Spinal cord (tissue), 10 donors: ENCODE data around the gene SLC6A13. TPM values are rescaled to one million over a fixed set of nuclear protein-coding genes. Genes with fewer than 3 reads are reported as not detected.
"Not testable (repeated sequence)": the region's sequence is repeated elsewhere in the genome, so short reads cannot be mapped to it uniquely, and the experiment has no call there.

ENCODE experiments used
- DNase-seq, 6 donors: peaks; one replicate each; pipeline versions ENCODE4 v3.0.0 to v3.0.0-alpha.2; 2013 to 2015; ENCODE audit warnings: low spot score in 6 of 6, low read depth in 4 of 6
- H3K27ac ChIP-seq: one replicate; pipeline ENCODE4 v1.5.1; 2013; ENCODE audit warnings: low read depth, low read length, control low read depth
- H3K27me3 ChIP-seq: one replicate; pipeline ENCODE4 v1.6.1; 2013; ENCODE audit warnings: low read length; ENCODE audit not compliant: control insufficient read depth, insufficient read depth
- H3K36me3 ChIP-seq: one replicate; pipeline ENCODE4 v1.6.1; 2013; ENCODE audit warnings: low read length; ENCODE audit not compliant: control insufficient read depth, insufficient read depth
- H3K4me1 ChIP-seq: one replicate; pipeline ENCODE4 v1.6.1; 2013; ENCODE audit warnings: low read length; ENCODE audit not compliant: control insufficient read depth, insufficient read depth
- H3K4me3 ChIP-seq: one replicate; pipeline ENCODE4 v1.5.1; 2013; ENCODE audit warnings: low read depth, low read length, control low read depth
- H3K9me3 ChIP-seq: one replicate; pipeline ENCODE4 v1.6.1; 2013; ENCODE audit warnings: low read length; ENCODE audit not compliant: control insufficient read depth, insufficient read depth
- WGBS: methylation state at CpG from one replicate; pipeline ENCODE4 v1.1.5; 2013; ENCODE audit warnings: missing lambda C conversion rate; ENCODE audit not compliant: insufficient coverage; 5-methylcytosine and 5-hydroxymethylcytosine counted together
- polyA plus RNA-seq, 2 donors: library from polyadenylated mRNA; unstranded; fragments of 120-200 nt; gene quantifications; one replicate each; pipeline ENCODE4 v1.2.1, GENCODE V29; 2013; ENCODE audit not compliant: insufficient read length in 2 of 2
- total RNA-seq, 2 donors: library from RNA; depleted of rRNA in 1 of 2; stranded (reverse); fragments of 120-200 nt in 1 of 2; fragments of >200 nt in 1 of 2; gene quantifications; one replicate each; pipeline versions ENCODE4 v1.2.3 to v1.2.4, GENCODE V29; 2013 to 2014
- donor health status: healthy.

The SLC6A13 gene
- total and polyA plus RNA-seq, 4 donors, result 33.6 to 711 (median 153) TPM

- Histone ChIP-seq H3K27ac (no peak overlapping the region), H3K4me1 (peaks cover 4% of the 10 kb centered on the region), H3K4me3 (no peak overlapping the region), H3K27me3 (no peaks in the 10 kb centered on the region), H3K36me3 (no peaks in the 10 kb centered on the region), H3K9me3 (no peaks in the 10 kb centered on the region)
- 93% methylated on average over 8 of the region's 9 CpGs for WGBS
- no peak for DNase-seq
These were observed 24.5 kb downstream of the SLC6A13 start for GRCh38 chr12:238116-238515.

- WGBS, result 95% methylated on average over 9 of the region's 13 CpGs
- H3K4me1 ChIP-seq, result peaks cover 13% of the 10 kb centered on the region
- H3K36me3 ChIP-seq, result no peaks in the 10 kb centered on the region
- H3K27me3 ChIP-seq, result no peaks in the 10 kb centered on the region
- no peak overlapping the region for H3K27ac ChIP-seq
- no peak for DNase-seq
- H3K4me3 ChIP-seq, result no peak overlapping the region
- no peaks in the 10 kb centered on the region for H3K9me3 ChIP-seq
These were observed 25.4 kb downstream of the SLC6A13 start for GRCh38 chr12:237026-237815.

DNA sequence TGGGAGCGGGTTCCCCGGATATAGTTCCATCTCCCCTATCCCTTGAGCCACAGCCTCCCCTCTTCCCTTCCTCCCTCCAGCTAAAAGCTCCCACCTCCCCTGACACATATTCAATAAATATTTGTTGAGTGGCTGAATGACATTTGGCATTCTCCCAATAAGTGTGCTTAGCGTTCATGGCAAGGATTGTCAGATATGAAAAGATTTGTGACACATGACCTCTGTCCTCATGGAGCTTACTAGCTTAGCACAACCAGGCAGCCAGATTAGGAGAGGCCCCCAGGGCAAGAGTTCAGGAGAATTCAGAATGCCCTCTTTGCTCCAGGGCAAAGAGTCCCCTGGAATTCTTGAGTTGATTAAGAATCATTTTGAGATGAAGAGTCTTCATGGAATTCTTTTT is 26.2 kb downstream of the SLC6A13 start:
- no peak for DNase-seq
- H3K9me3 ChIP-seq, result no peaks in the 10 kb centered on the region
- H3K4me3 ChIP-seq, result no peak overlapping the region
- no peaks in the 10 kb centered on the region for H3K36me3 ChIP-seq
- H3K27ac ChIP-seq, result no peak overlapping the region
- H3K27me3 ChIP-seq, result no peaks in the 10 kb centered on the region
- 80% methylated on average over 3 of the region's 3 CpGs for WGBS
- H3K4me1 ChIP-seq, result peaks cover 14% of the 10 kb centered on the region

GRCh38 chr12:235967-236366 is 26.7 kb downstream of the SLC6A13 start:
- H3K4me3 ChIP-seq, H3K9me3 ChIP-seq, DNase-seq, H3K36me3 ChIP-seq, H3K27ac ChIP-seq, H3K27me3 ChIP-seq: not testable (repeated sequence)
- WGBS, result no CpG with 5 or more reads among the region's 4 CpGs
- H3K4me1 ChIP-seq, result peaks cover 19% of the 10 kb centered on the region

DNA sequence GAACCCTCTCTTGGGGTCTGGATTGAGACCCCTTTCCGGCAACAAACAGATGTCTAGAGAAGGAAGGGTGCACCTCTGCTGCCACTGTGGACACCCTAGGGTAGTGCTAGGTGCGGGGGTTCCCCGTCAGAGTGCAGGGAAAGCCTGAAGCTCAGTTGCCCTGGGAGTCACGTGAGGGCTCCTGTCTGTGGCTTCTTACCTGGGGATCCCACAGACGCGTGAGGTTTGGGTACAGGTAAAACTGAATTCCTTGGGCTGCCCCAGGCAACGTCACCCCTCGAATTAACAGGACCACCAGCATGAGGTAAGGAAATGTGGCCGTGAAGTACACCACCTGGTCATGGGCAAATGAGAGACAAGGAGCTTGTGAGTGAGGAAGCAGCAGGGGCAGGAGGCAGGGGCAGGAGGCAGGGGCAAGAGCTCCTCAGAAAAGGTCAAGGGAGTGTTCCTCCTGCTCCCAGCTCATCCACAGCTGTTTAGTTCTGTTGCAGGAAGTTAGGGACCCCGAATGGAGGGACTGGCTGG is 27.7 kb downstream of the SLC6A13 start:
- Histone ChIP-seq H3K36me3 (no peaks in the 10 kb centered on the region), H3K27ac (no peak overlapping the region), H3K4me1 (peaks cover 23% of the 10 kb centered on the region), H3K9me3 (no peaks in the 10 kb centered on the region), H3K27me3 (no peaks in the 10 kb centered on the region), H3K4me3 (no peak overlapping the region)
- WGBS, result 96% methylated on average over 9 of the region's 10 CpGs
- no peak for DNase-seq

DNA sequence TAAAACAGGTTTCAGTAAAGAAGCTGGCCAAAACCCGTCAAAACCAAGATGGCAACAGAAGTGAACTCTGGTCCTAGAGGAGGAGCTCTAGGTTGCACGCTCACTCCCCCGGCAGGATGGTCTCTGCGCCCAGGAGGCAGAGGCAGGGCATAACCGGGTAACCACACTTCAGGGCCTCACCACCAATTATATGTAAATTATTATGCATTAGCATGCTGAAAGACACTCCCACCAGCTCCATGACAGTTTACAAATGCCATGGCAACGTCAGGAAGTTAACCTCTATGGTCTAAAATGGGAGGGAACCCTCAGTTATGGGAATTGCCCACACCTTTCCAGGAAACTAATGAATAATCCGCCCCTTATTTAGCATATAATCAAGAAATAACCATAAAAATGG is 28.6 kb downstream of the SLC6A13 start:
- Histone ChIP-seq H3K4me3 (no peak overlapping the region), H3K9me3 (no peaks in the 10 kb centered on the region), H3K27ac (no peak overlapping the region), H3K36me3 (no peaks in the 10 kb centered on the region), H3K4me1 (peaks cover 31% of the 10 kb centered on the region), H3K27me3 (no peaks in the 10 kb centered on the region)
- WGBS, result 73% methylated on average over 2 of the region's 7 CpGs
- no peak for DNase-seq

DNA sequence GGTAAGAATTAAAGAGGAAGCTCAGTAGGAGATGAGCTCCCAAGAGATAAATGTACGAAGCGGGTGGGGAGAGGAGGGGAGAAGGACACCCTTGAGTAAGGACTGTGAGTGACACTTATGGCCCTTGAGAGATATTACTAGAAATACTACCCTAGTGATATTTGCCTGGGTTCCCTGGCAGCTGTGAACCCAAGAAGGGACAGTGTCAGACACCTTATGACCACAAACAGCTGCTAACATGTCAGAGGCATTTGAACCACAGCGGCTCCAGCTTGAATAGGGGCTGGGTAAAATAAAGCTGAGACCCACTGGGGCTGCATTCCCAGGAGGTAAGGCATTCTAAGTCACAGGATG is 29.0 kb downstream of the SLC6A13 start:
- Histone ChIP-seq H3K36me3 (no peaks in the 10 kb centered on the region), H3K27me3 (no peaks in the 10 kb centered on the region), H3K4me3 (no peak overlapping the region), H3K4me1 (peaks cover 35% of the 10 kb centered on the region), H3K9me3 (no peaks in the 10 kb centered on the region), H3K27ac (peak overlapping the region; percentile 16)
- WGBS, result 79% methylated on average over 3 of the region's 3 CpGs
- no peak for DNase-seq

DNA sequence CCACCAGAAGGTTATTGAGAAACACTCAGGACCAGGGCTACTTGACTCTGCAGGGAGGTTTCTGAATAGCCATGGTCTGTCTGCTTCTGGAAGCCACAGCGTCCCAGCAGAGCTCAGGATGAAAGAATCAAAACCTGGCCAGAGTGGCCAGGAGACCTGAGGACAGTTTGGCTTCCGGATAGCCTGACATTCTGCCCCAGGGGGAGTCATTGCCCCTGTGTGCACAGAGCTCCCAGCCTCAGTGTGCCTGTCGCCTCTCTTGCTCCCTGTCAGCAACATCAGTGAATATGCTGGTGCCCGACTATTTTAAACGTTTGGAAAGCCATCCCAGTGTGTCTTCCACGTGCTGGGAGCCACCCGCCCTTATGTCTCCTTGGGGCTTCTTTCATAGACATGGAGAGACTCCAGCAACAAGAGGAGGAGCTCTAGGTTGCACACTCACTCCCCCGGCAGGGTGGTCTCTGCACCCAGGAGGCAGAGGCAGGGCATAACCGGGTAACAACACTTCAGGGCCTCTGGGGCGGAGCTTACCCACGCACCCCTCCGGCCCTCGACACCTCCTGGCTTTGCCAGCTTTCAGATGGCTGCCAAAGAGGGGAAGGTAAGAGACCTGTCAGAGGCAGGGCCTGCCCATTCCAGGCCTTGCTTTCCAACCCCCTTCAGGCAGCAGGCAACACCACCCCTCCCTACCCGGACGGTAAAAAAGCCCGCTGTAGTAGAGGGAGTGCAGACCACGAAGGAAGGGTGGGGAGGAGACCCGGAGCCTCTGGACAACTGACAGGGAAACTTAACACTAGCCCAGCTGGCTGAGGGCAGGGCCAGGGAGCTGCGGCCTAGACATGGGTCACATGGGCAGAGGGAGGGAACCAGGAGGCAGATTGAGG is 29.7 kb downstream of the SLC6A13 start:
- Histone ChIP-seq H3K27ac (peak overlapping the region; percentile 16), H3K36me3 (no peaks in the 10 kb centered on the region), H3K4me1 (peaks cover 36% of the 10 kb centered on the region), H3K9me3 (no peaks in the 10 kb centered on the region), H3K27me3 (no peaks in the 10 kb centered on the region), H3K4me3 (no peak overlapping the region)
- DNase-seq, result peak in 1 of 6 donors; percentile 45
- 43% methylated on average over 13 of the region's 19 CpGs for WGBS

- Histone ChIP-seq H3K4me1 (peaks cover 48% of the 10 kb centered on the region), H3K27ac (peak overlapping the region; percentile 57), H3K9me3 (no peaks in the 10 kb centered on the region), H3K4me3 (no peak overlapping the region), H3K36me3 (no peaks in the 10 kb centered on the region), H3K27me3 (no peaks in the 10 kb centered on the region)
- WGBS, result 33% methylated on average over 14 of the region's 14 CpGs
- peak; percentile 35 to 87 (median 56) for DNase-seq
These were observed 31.5 kb downstream of the SLC6A13 start for GRCh38 chr12:230925-231671.
